Panc1 (cell line): ENCODE results near the gene GGPS1. TPM values are rescaled to one million over a fixed set of nuclear protein-coding genes. Genes with fewer than 3 reads are reported as not detected.

Experiments used
- ATAC-seq: fragments of 200-7000 bp; cut with Tn5 transposase; 2 replicates; pipeline ENCODE4 v1.9.1; 2020; ENCODE audit warnings: mild to moderate bottlenecking, moderate library complexity
- BruUV-seq: library from RNA; stranded (reverse); fragments of 400-500 nt; replicated peaks from 2 replicates; lab custom pipeline; 2021; lab: Mats Ljungman, UMichigan
- CTCF ChIA-PET: fragments of 300-600 bp; sonication (Branson Sonifier 250); formaldehyde crosslinking; loops from one replicate; lab custom pipeline; 2022; ENCODE audit warnings: antibody characterized with exemption; lab: Charles Lee
- POLR2A ChIA-PET: fragments of 300-600 bp; sonication (Branson Sonifier 250); formaldehyde crosslinking; loops from one replicate; lab custom pipeline; 2022; ENCODE audit warnings: antibody characterized with exemption; lab: Charles Lee
- DNase-seq: peaks from one replicate; pipeline ENCODE4 v3.0.0-alpha.2; 2010; ENCODE audit warnings: low read depth, low spot score
- H3K27ac ChIP-seq: 2 replicates; pipeline ENCODE4 v1.5.1; 2011; ENCODE audit warnings: mild to moderate bottlenecking, low read length, inconsistent platforms
- H3K27me3 ChIP-seq: fragments of 200-500 bp; sonication (Bioruptor generic); 2 replicates; pipeline ENCODE4 v1.6.0; 2014; ENCODE audit warnings: low read length, inconsistent platforms; ENCODE audit not compliant: control insufficient read depth, insufficient read depth
- H3K36me3 ChIP-seq: fragments of 200-500 bp; sonication (Bioruptor generic); 2 replicates; pipeline ENCODE4 v1.5.1; 2014; ENCODE audit warnings: inconsistent platforms, mild to moderate bottlenecking, low read length, moderate library complexity; ENCODE audit not compliant: control insufficient read depth, insufficient read depth
- H3K4me1 ChIP-seq: 2 replicates; pipeline ENCODE4 v1.5.1; 2011; ENCODE audit warnings: inconsistent platforms, mild to moderate bottlenecking, low read length, moderate library complexity; ENCODE audit not compliant: control insufficient read depth, insufficient read depth
- H3K4me3 ChIP-seq, 2 experiments: 2 replicates each; pipeline ENCODE4 v1.5.1; 2011 to 2012; ENCODE audit warnings: low read depth in 2 of 2, low read length in 2 of 2, mild to moderate bottlenecking in 2 of 2, inconsistent platforms in 1 of 2, moderate library complexity in 1 of 2
- H3K9me3 ChIP-seq: fragments of 200-500 bp; sonication (Bioruptor generic); 2 replicates; pipeline ENCODE4 v1.5.1; 2014; ENCODE audit warnings: low read depth, mild to moderate bottlenecking, inconsistent platforms, low read length, moderate library complexity; ENCODE audit not compliant: control insufficient read depth, insufficient read depth
- CTCF ChIP-seq: fragments of 450-650 bp; IDR thresholded peaks from 2 replicates; pipeline ENCODE4 v1.5.1; 2017; ENCODE audit warnings: mild to moderate bottlenecking
- POLR2AphosphoS5 ChIP-seq: IDR thresholded peaks from 2 replicates; pipeline ENCODE4 v1.6.1; 2012; ENCODE audit warnings: mild to moderate bottlenecking, low read depth, low read length, moderate library complexity
- REST ChIP-seq, 2 experiments: IDR thresholded peaks; 2 replicates each; pipeline ENCODE4 v1.6.1; 2011 to 2012; ENCODE audit warnings: low read depth in 2 of 2, control low read depth in 1 of 2, low read length in 1 of 2, mild to moderate bottlenecking in 1 of 2, moderate library complexity in 1 of 2; ENCODE audit not compliant: insufficient read depth in 1 of 2
- SIN3A ChIP-seq: IDR thresholded peaks from 2 replicates; pipeline ENCODE4 v1.6.1; 2012; ENCODE audit warnings: low read depth, mild to moderate bottlenecking, low read length, moderate library complexity, borderline replicate concordance; ENCODE audit not compliant: insufficient read depth
- TCF7L2 ChIP-seq: IDR thresholded peaks from 2 replicates; pipeline ENCODE4 v1.6.1; 2011; ENCODE audit warnings: mild to moderate bottlenecking, low read depth, low read length, inconsistent platforms
- in situ Hi-C: cut with HindIII; loops from 2 replicates; pipeline ENCODE4 v1.10.0; 2016; ENCODE audit warnings: low sequenced_read_pairs, low pct_unique_long_range_greater_than_20kb
- intact Hi-C: fragments of 100-400 bp; cut with micrococcal nuclease; formaldehyde crosslinking; loops from one replicate; pipeline ENCODE4 v1.10.0; 2022; ENCODE audit not compliant: unreplicated experiment
- total RNA-seq: library from RNA; stranded (reverse); gene quantifications from one replicate; pipeline ENCODE4 v1.2.1, GENCODE V29; 2021; ENCODE audit not compliant: unreplicated experiment

Gene GGPS1
- total RNA-seq, 1 experiment from 2014 or later = 60.6 TPM

GRCh38 chr1:235330918-235331285 is 2.5 kb downstream of the GGPS1 start:
- no TSS peak for BruUV-seq
- Histone ChIP-seq H3K4me1 (peaks cover 23% of the 10 kb centered on the region), H3K4me3 (peak overlapping the region; percentile 79 to 99), H3K27me3 (no peaks in the 10 kb centered on the region), H3K36me3 (peaks cover 9% of the 10 kb centered on the region), H3K27ac (peak overlapping the region; percentile 98), H3K9me3 (no peaks in the 10 kb centered on the region)
- intact Hi-C loops = no loop called here
- ChIA-PET CTCF (interaction anchor here (0.6 to 1.8 kb wide), 2 partner anchors 23 to 86 kb away, joined by 4 to 12 read pairs; no protein-coding TSS in a partner anchor), POLR2A (no interaction called here)
- ATAC-seq (no peak), DNase-seq (no peak)
- TF ChIP-seq CTCF (no peak), POLR2AphosphoS5 (no peak), REST (IDR thresholded peaks at IDR 0.05; ENCODE audit: insufficient read depth in 1 of 2, low read depth in 2 of 2, low read length in 1 of 2) (no peak), SIN3A (no peak), TCF7L2 (no peak)
- in situ Hi-C loops = no loop called here

GRCh38 chr1:235331401-235331800 is 3.0 kb downstream of the GGPS1 start:
- Histone ChIP-seq H3K4me3 (peak overlapping the region; percentile 2 to 79; a peak in 3 of 4 replicates), H3K36me3 (peaks cover 8% of the 10 kb centered on the region), H3K9me3 (no peaks in the 10 kb centered on the region), H3K27me3 (no peaks in the 10 kb centered on the region), H3K27ac (peak overlapping the region; percentile 98), H3K4me1 (peaks cover 22% of the 10 kb centered on the region)
- ATAC-seq (no peak), DNase-seq (no peak)
- BruUV-seq = no TSS peak
- in situ Hi-C loops (no loop called here), intact Hi-C loops (no loop called here)
- TF ChIP-seq SIN3A (no peak), TCF7L2 (no peak), POLR2AphosphoS5 (no peak), CTCF (no peak), REST (IDR thresholded peaks at IDR 0.05; ENCODE audit: insufficient read depth in 1 of 2, low read depth in 2 of 2, low read length in 1 of 2) (no peak)
- ChIA-PET POLR2A (interaction anchor here (0.6 kb wide), 2 partner anchors 34 to 101 kb away, joined by 4 to 5 read pairs; no protein-coding TSS in a partner anchor), CTCF (interaction anchor here (0.6 kb wide), 1 partner anchor 32 kb away, joined by 6 read pairs; no protein-coding TSS in a partner anchor)
